NCI-H748 (cell line): ENCODE data around the gene PTPRM.

Experiments
- DNase-seq: peaks from one replicate; lab custom pipeline; 2025; ENCODE audit not compliant: unreplicated experiment; lab: John Stamatoyannopoulos, UW

PTPRM gene

GRCh38 chr18:7844418-7844817, 277.3 kb downstream of the PTPRM start:
- no peak for DNase-seq

GRCh38 chr18:7846335-7846734, 279.2 kb downstream of the PTPRM start:
- no peak for DNase-seq

- no peak for DNase-seq
Measured at GRCh38 chr18:7847357-7848053, 280.4 kb downstream of the PTPRM start.

GRCh38 chr18:7848054-7848412, 280.9 kb downstream of the PTPRM start:
- DNase-seq: no peak

- no peak for DNase-seq
Measured at GRCh38 chr18:7850446-7850845, 283.3 kb downstream of the PTPRM start.

- DNase-seq: peak; percentile 85
Measured at GRCh38 chr18:7855028-7855427, 287.9 kb downstream of the PTPRM start.

- no peak for DNase-seq
Measured at GRCh38 chr18:7855671-7856070, 288.6 kb downstream of the PTPRM start.

- DNase-seq: no peak
Measured at GRCh38 chr18:7856116-7856515, 289.0 kb downstream of the PTPRM start.

GRCh38 chr18:7856733-7857132, 289.6 kb downstream of the PTPRM start:
- no peak for DNase-seq

- no peak for DNase-seq
Measured at GRCh38 chr18:7857562-7857961, 290.4 kb downstream of the PTPRM start.

GRCh38 chr18:7859122-7859521, 292.0 kb downstream of the PTPRM start:
- DNase-seq: no peak

- no peak for DNase-seq
Measured at GRCh38 chr18:7870266-7870665, 303.1 kb downstream of the PTPRM start.

- DNase-seq: no peak
Measured at GRCh38 chr18:7870855-7871254, 303.7 kb downstream of the PTPRM start.

- DNase-seq: no peak
Measured at GRCh38 chr18:7871560-7872456, 304.7 kb downstream of the PTPRM start.

- DNase-seq: peak; percentile 59
Measured at GRCh38 chr18:7872569-7872968, 305.5 kb downstream of the PTPRM start.

GRCh38 chr18:7873316-7873715, 306.2 kb downstream of the PTPRM start:
- DNase-seq: no peak

GRCh38 chr18:7876354-7877104, 309.4 kb downstream of the PTPRM start:
- DNase-seq: no peak

- DNase-seq: no peak
Measured at GRCh38 chr18:7877609-7878008, 310.5 kb downstream of the PTPRM start.

- DNase-seq: peak; percentile 86
Measured at GRCh38 chr18:7878265-7879211, 311.4 kb downstream of the PTPRM start.

GRCh38 chr18:7879717-7880116, 312.6 kb downstream of the PTPRM start:
- no peak for DNase-seq

GRCh38 chr18:7885865-7886264, 318.7 kb downstream of the PTPRM start:
- DNase-seq: no peak
